ENCODE results near the gene STPG1. TPM values are rescaled to one million over a fixed set of nuclear protein-coding genes. Genes with fewer than 3 reads are reported as not detected.

STPG1 gene
- total and polyA plus RNA-seq, 7 donors, result 0.89 to 4.2 (median 1.4) TPM

DNA sequence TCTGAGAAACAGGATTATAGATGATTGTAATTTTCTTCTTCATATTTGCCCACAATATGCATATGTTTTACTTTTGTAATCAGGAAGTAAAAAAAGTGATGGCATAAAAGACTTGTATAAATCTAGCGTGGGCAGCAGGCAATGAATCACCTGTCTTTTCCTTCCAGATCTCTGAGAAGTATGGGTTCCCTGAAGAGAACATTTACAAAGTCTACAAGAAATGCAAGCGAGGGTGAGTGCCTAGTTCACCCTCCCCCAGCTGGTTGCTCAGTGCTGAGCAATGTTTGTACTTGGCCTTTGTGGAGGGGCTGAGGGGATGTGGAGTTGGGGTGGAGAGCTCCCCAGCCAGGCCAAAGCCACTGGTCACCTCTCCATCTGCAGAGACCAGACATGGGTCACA, 63.7 kb downstream of the STPG1 start:
- WGBS, 3 donors, result 85 to 91% (median 91%) methylated on average over 2 of the region's 2 CpGs
- H3K27ac ChIP-seq, result no peak overlapping the region
- DNase-seq, result no peak
- H3K4me1 ChIP-seq, result no peaks in the 10 kb centered on the region
- no peaks in the 10 kb centered on the region for H3K27me3 ChIP-seq (ENCODE audit: insufficient read depth in 3 of 3, low read length in 2 of 3)
- intact Hi-C loops (cut with DNase I), result no loop called here
- no peaks in the 10 kb centered on the region for H3K9me3 ChIP-seq
- ATAC-seq, result no peak
- TF ChIP-seq, protein P1, sequence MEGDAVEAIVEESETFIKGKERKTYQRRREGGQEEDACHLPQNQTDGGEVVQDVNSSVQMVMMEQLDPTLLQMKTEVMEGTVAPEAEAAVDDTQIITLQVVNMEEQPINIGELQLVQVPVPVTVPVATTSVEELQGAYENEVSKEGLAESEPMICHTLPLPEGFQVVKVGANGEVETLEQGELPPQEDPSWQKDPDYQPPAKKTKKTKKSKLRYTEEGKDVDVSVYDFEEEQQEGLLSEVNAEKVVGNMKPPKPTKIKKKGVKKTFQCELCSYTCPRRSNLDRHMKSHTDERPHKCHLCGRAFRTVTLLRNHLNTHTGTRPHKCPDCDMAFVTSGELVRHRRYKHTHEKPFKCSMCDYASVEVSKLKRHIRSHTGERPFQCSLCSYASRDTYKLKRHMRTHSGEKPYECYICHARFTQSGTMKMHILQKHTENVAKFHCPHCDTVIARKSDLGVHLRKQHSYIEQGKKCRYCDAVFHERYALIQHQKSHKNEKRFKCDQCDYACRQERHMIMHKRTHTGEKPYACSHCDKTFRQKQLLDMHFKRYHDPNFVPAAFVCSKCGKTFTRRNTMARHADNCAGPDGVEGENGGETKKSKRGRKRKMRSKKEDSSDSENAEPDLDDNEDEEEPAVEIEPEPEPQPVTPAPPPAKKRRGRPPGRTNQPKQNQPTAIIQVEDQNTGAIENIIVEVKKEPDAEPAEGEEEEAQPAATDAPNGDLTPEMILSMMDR (IDR thresholded peaks at IDR 0.05), result no peak
- no peak overlapping the region for H3K4me3 ChIP-seq
- no peaks in the 10 kb centered on the region for H3K36me3 ChIP-seq (ENCODE audit: insufficient read depth in 1 of 2, low read depth in 1 of 2)

- H3K27ac ChIP-seq, result no peak overlapping the region
- H3K27me3 ChIP-seq (ENCODE audit: insufficient read depth in 3 of 3, low read length in 2 of 3), result no peaks in the 10 kb centered on the region
- no peaks in the 10 kb centered on the region for H3K36me3 ChIP-seq (ENCODE audit: insufficient read depth in 1 of 2, low read depth in 1 of 2)
- no peak overlapping the region for H3K4me3 ChIP-seq
- ATAC-seq (no peak), DNase-seq (peak in 1 of 2 donors; percentile 39)
- TF ChIP-seq, protein P1 (IDR thresholded peaks at IDR 0.05), result no peak
- no peaks in the 10 kb centered on the region for H3K4me1 ChIP-seq
- intact Hi-C loops (cut with DNase I), result no loop called here
- H3K9me3 ChIP-seq, result no peaks in the 10 kb centered on the region
- WGBS, 3 donors, result 82 to 85% (median 83%) methylated on average over 10 of the region's 10 CpGs
Measured at GRCh38 chr1:24348196-24348595, 65.4 kb downstream of the STPG1 start.

GRCh38 chr1:24347159-24347934, 66.2 kb downstream of the STPG1 start:
- 72 to 74% (median 74%) methylated on average over 19 of the region's 19 CpGs for WGBS, 3 donors
- TF ChIP-seq, protein P1 (IDR thresholded peaks at IDR 0.05), result no peak
- H3K36me3 ChIP-seq (ENCODE audit: insufficient read depth in 1 of 2, low read depth in 1 of 2), result no peaks in the 10 kb centered on the region
- no peaks in the 10 kb centered on the region for H3K4me1 ChIP-seq
- H3K4me3 ChIP-seq, result no peak overlapping the region
- ATAC-seq (no peak), DNase-seq (peak in 1 of 2 donors; percentile 30)
- no peaks in the 10 kb centered on the region for H3K9me3 ChIP-seq
- H3K27ac ChIP-seq, result no peak overlapping the region
- intact Hi-C loops (cut with DNase I), result no loop called here
- H3K27me3 ChIP-seq (ENCODE audit: insufficient read depth in 3 of 3, low read length in 2 of 3), result no peaks in the 10 kb centered on the region

- DNase-seq, result no peak
- H3K36me3 ChIP-seq (ENCODE audit: insufficient read depth in 1 of 2, low read depth in 1 of 2), result no peaks in the 10 kb centered on the region
- no peak overlapping the region for H3K4me3 ChIP-seq
- WGBS, 3 donors, result 50 to 66% (median 59%) methylated on average over 5 of the region's 5 CpGs
- TF ChIP-seq, protein P1 (IDR thresholded peaks at IDR 0.05), result no peak
- no peaks in the 10 kb centered on the region for H3K9me3 ChIP-seq
- no peaks in the 10 kb centered on the region for H3K27me3 ChIP-seq (ENCODE audit: insufficient read depth in 3 of 3, low read length in 2 of 3)
- no peak overlapping the region for H3K27ac ChIP-seq
- intact Hi-C loops (cut with DNase I), result no loop called here
- H3K4me1 ChIP-seq, result no peaks in the 10 kb centered on the region
- no peak for ATAC-seq
Measured at GRCh38 chr1:24345334-24345733, 68.2 kb downstream of the STPG1 start.

All from psoas muscle (tissue), 8 donors.